ENCODE data around the gene HS6ST1.
"Not testable (repeated sequence)": the region's sequence is repeated elsewhere in the genome, so short reads cannot be mapped to it uniquely, and the experiment has no call there.

HS6ST1 gene

DNA sequence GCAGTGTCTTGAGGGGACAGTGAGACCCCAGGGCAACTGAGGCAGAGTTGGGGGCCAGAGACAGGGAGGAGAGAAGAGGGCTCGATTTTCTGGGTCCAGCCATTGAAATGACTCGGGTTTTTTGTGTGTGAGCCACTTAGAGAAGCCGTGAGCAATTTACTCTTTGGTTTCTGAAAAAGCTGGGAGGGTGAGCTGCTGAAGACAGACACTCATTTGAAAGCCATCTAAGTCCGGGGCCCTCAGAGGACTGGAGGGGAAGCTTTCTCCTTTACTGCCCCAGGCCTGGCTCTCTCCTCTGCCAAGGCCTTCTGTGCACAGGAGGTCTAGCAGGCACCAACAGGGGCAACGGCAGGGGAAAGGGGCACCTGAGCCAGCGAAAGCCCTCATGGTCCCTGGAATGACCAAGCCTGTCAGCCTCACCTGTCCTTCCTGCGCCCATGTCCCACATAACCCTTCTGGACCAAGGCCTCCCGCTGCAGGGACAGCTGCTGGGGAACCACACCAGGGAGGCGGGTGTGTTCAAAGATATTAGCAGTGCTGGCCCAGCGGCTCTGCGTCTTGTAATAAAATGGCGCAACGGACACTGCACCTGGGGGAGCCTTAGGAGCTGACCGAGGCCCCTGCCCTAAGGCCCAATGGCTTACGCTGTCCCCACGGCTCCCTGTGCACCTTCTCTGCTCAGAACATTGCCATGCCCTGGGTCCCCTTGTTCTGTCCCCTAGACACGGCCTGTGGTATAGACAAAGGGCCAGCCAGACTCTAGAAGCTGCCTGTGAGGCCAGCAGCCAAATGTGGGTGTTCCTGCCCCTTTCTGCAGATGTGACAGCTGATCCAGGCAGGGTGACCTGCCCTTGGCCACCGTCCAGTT, 45.8 kb downstream of the HS6ST1 start:
- DNase-seq (ENCODE audit: low spot score in 2 of 2) (no peak), ATAC-seq (replicated peaks; ENCODE audit: extremely low read depth, poor library complexity, severe bottlenecking) (no peak)
- Mint-ChIP-seq H3K27ac (ENCODE audit: low read depth) (peak overlapping the region; percentile 75), H3K9me3 (no peaks in the 10 kb centered on the region), H3K4me1 (peaks cover 13% of the 10 kb centered on the region), H3K4me3 (peak overlapping the region; percentile 66), H3K36me3 (ENCODE audit: insufficient read depth) (no peaks in the 10 kb centered on the region), H3K27me3 (no peaks in the 10 kb centered on the region)

DNA sequence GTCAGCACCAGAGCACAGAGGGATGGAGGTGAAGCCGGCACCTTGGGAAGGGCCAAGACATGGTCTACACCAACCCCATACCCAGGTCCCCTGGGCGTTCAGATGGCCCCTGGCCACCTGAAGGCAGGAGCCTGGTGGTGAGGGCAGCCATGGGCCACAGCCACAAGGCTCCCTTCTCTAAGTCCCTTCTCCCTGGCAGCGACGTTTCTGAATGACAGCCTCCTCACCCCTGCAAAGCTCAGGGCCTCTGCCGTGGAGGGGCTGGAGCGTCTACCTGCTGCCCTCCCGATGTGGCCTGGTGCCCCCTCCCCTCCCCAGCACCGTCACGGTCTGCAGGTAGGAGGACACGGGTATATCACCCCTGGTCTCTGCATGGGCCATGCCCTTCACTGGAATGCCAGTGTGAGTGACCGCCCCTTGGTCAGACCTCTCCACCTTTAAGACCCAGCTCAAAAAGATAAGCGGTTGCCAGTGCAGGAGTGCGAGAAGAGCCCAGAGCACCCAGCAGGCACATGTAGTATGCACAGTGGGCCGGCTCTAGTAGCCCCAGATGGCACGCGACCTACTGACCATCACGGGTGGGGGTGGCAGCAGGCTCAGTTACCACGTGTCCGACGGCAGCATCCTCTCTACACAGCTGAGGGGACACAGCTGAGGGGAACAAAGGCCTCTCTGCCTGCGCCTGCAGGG, 46.6 kb downstream of the HS6ST1 start:
- ATAC-seq (replicated peaks; ENCODE audit: extremely low read depth, poor library complexity, severe bottlenecking): no peak
- DNase-seq (ENCODE audit: low spot score in 2 of 2): no peak
- no peaks in the 10 kb centered on the region for H3K9me3 Mint-ChIP-seq
- H3K27me3 Mint-ChIP-seq: no peaks in the 10 kb centered on the region
- H3K36me3 Mint-ChIP-seq (ENCODE audit: insufficient read depth): no peaks in the 10 kb centered on the region
- H3K4me1 Mint-ChIP-seq: peaks cover 13% of the 10 kb centered on the region
- no peak overlapping the region for H3K27ac Mint-ChIP-seq (ENCODE audit: low read depth)
- no peak overlapping the region for H3K4me3 Mint-ChIP-seq

DNA sequence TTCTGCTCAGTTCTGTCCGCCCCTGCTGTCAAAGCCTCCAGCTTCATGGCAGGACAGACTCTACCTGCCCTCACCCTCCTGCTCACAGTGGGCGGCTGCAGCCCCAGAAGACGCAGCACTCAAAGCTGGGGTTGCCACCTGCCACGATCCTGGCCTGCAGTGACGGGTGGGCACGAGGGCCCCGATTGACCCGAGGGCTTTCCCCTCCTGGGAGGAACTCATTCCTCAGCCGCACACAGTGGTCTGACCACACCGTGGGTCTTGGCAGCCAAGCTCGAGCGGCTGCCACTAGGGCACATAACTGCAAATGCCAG, 47.1 kb downstream of the HS6ST1 start:
- H3K27ac Mint-ChIP-seq (ENCODE audit: low read depth): no peak overlapping the region
- ATAC-seq (replicated peaks; ENCODE audit: extremely low read depth, poor library complexity, severe bottlenecking) (no peak), DNase-seq (ENCODE audit: low spot score in 2 of 2) (no peak)
- no peaks in the 10 kb centered on the region for H3K36me3 Mint-ChIP-seq (ENCODE audit: insufficient read depth)
- no peaks in the 10 kb centered on the region for H3K27me3 Mint-ChIP-seq
- peak overlapping the region; percentile 29 for H3K4me3 Mint-ChIP-seq
- H3K4me1 Mint-ChIP-seq: peaks cover 13% of the 10 kb centered on the region
- H3K9me3 Mint-ChIP-seq: no peaks in the 10 kb centered on the region

DNA sequence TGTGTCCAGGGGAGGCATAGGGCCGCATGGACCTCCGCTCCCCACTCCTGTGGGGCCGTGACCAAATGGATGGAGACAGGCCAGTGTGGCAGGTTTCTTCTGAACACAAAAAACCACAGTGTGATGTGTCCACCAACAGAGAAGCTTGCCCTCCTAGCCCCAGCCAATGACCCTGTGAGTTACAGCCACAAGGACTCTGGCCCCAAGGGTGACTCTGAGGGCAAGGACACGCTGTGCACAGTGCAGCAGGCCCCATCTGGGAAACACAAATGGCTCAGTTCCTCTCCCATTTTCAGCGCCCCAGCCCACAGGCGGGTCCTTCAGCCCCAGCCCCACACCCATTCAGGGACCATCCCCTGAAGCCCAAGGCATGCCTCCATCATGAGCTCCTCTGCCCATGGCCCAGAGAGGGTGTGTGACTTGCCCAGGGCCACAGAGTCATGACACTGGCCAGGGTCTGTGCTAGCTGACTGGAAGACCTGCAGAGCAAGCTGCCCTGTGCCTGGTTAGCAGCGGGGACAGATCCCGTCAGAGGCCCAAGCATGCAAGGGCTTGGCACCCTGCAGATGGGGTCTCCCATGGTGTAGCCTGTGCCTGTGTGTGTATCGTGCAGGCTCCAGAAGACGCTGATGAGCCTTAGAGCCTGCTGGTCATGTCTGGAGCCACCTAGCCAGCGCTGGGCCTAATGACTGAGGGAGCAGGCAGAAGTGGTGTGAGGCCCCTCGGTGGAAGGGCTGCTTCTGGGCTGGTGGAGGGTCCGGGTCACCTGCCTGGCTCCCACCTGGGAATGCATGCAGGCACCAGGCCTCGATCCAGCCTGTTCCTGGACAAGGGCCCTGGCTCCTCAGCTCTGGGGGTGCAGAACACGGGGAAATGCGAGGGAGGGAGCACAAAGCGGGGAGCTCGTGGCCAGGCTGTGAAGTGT, 47.7 kb downstream of the HS6ST1 start:
- Mint-ChIP-seq H3K4me1 (peaks cover 13% of the 10 kb centered on the region), H3K27ac (ENCODE audit: low read depth) (peak overlapping the region; percentile 25), H3K27me3 (no peaks in the 10 kb centered on the region), H3K36me3 (ENCODE audit: insufficient read depth) (no peaks in the 10 kb centered on the region), H3K4me3 (peak overlapping the region; percentile 29), H3K9me3 (no peaks in the 10 kb centered on the region)
- DNase-seq (ENCODE audit: low spot score in 2 of 2): no peak
- ATAC-seq (replicated peaks; ENCODE audit: extremely low read depth, poor library complexity, severe bottlenecking): no peak

DNA sequence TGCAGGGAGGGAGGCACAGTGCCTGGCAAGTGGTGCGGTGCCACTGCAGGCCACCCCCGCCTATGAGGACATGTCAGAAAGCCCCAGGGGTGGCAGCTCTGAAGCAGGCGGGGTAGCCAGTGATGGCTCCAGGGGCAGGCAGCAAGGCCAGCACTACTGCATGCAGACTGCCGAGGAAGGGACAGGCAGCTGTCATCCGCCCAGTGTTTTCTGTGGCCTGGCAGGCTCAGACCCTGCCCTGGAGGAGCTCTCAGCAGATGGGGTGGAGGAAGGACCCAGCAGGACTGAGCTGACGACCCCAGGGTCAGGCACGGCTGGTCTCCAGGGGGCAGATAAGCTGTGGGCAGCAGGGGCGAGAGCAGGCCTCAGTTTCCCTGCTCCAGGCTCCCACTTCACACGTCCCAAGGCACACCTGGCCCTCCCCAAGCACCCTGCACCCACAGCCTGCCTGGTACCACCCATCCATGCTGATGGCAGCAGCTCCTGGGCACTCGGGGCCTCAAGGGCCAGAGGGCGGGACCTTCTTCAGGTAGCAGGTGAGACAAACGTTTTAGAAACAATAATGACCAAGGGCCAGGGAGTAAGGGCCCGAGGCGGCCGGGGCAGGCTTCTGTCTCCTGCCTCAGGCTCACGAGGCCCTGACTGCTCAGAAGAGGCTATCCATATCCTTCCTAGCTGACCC, 48.5 kb downstream of the HS6ST1 start:
- no peak for ATAC-seq (replicated peaks; ENCODE audit: extremely low read depth, poor library complexity, severe bottlenecking)
- Mint-ChIP-seq H3K4me1 (peaks cover 13% of the 10 kb centered on the region), H3K4me3 (no peak overlapping the region), H3K9me3 (no peaks in the 10 kb centered on the region), H3K27me3 (no peaks in the 10 kb centered on the region), H3K27ac (ENCODE audit: low read depth) (peak overlapping the region; percentile 25), H3K36me3 (ENCODE audit: insufficient read depth) (no peaks in the 10 kb centered on the region)
- DNase-seq (ENCODE audit: low spot score in 2 of 2): no peak

DNA sequence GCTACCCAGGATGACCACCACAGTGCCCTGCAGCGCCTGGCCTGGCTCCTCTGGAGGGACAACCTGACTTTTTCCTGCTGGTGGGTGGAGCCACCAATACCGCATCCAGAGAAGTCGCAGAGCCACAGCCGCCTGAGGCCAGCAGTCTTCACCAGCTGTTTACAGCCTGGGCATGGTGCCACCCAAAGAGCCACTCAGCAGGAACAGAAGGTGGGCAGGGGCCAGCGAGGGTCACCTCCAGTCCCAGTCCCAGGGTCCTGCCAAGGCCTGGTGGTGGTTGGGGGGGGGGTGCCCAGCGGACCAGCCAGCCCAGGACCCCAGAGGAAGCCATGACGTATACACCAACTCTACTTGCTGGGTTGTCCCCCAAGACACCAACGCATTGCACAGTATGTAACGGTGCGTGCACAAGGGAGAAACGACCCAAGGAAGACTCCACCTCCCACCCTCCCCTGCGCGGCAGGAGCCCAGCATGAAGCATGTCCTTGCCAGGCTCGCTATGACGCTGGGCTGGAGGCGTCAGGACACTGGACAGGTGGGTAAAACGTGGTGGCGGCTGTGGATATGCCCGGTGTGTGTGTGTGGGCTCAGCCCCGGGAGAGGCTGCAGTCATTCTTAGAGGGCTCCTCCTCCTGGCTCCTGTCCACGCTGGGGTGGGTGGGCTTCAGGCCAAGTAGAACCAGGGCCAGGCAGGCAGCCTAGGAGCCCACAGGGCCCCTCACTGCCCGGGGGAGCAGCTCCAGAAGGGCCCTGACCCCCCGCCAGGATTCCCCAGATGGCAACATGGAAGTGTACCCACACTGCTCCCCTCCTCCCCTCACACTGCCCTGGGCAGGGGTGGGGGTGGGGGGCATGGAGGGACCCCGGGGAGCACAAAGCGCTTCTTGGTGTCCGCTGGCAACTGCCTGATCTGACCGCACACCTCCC, 49.3 kb downstream of the HS6ST1 start:
- DNase-seq (ENCODE audit: low spot score in 2 of 2) (no peak), ATAC-seq (replicated peaks; ENCODE audit: extremely low read depth, poor library complexity, severe bottlenecking) (no peak)
- H3K4me3 Mint-ChIP-seq: no peak overlapping the region
- H3K27me3 Mint-ChIP-seq: no peaks in the 10 kb centered on the region
- peak overlapping the region; percentile 55 for H3K27ac Mint-ChIP-seq (ENCODE audit: low read depth)
- no peaks in the 10 kb centered on the region for H3K9me3 Mint-ChIP-seq
- peaks cover 11% of the 10 kb centered on the region for H3K4me1 Mint-ChIP-seq
- H3K36me3 Mint-ChIP-seq (ENCODE audit: insufficient read depth): no peaks in the 10 kb centered on the region

DNA sequence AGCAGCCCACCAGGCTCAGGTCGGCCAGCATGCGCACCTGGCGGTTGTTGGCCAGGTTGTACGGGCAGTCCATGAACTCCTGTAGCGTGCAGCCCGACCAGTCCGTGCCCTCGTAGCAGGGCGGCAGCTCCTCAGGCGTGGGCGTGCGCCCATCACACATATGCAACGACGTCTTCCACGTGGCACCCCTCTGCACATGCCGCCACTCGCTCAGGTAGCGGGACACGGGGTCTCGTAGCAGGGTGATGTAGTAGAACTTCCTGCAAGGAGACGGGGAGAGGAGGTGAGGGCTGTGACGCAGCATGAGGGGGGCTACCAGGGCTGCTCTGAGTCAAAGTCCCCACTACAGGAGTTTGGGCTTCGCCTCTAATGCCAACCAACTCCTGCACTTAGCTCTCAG, 50.1 kb downstream of the HS6ST1 start:
- H3K9me3 Mint-ChIP-seq; H3K4me1 Mint-ChIP-seq; DNase-seq (ENCODE audit: low spot score in 2 of 2); H3K4me3 Mint-ChIP-seq; ATAC-seq (replicated peaks; ENCODE audit: extremely low read depth, poor library complexity, severe bottlenecking); H3K27me3 Mint-ChIP-seq; H3K27ac Mint-ChIP-seq (ENCODE audit: low read depth); H3K36me3 Mint-ChIP-seq (ENCODE audit: insufficient read depth): not testable (repeated sequence)

DNA sequence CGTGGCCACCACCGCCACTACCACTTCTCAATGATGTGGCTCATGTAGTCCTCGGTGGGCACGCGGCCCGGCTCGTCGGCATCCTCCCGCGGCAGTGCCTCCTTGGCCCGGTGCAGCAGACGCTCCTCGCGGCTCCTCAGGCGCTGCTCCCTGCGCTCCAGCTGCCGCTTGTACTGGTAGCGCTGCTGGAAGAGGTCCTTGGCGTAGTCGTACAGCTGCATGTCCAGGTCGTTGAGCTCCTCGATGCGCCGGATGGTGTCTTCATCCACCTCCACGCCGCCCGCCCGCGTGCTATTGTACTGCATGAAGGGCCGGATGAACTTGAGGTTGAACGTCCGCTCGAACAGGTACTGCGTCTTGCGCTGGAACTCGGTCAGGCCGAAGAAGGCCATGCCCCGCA, 50.5 kb downstream of the HS6ST1 start:
- not testable (repeated sequence) for H3K27me3 Mint-ChIP-seq, H3K4me3 Mint-ChIP-seq

DNA sequence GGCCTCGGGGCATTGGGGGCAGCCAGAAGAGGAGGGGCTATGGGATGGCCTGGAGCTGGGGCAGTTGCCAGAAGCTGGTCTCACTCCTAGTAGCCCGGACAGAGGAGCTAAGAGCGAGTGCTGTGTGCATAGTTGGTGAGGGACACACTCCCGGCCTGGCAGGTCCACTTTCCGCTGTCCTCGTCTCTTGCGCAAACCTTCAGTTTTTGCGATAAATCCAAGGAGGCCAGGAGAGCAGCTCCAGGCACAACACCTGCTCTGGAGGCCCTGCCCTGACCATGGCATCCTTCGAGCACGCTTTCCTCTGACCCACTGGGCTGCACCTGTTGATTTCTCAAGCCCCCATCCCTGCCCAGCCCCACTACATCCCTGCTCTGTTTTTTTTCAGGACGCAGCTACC, 51.0 kb downstream of the HS6ST1 start:
- not testable (repeated sequence) for H3K36me3 Mint-ChIP-seq (ENCODE audit: insufficient read depth); H3K27ac Mint-ChIP-seq (ENCODE audit: low read depth); H3K27me3 Mint-ChIP-seq; H3K4me3 Mint-ChIP-seq; H3K9me3 Mint-ChIP-seq; DNase-seq (ENCODE audit: low spot score in 2 of 2); ATAC-seq (replicated peaks; ENCODE audit: extremely low read depth, poor library complexity, severe bottlenecking); H3K4me1 Mint-ChIP-seq

More for the DNA sequence above, 50.5 kb downstream of the HS6ST1 start:
- DNase-seq (ENCODE audit: low spot score in 2 of 2); H3K27ac Mint-ChIP-seq (ENCODE audit: low read depth); H3K4me1 Mint-ChIP-seq; ATAC-seq (replicated peaks; ENCODE audit: extremely low read depth, poor library complexity, severe bottlenecking); H3K9me3 Mint-ChIP-seq; H3K36me3 Mint-ChIP-seq (ENCODE audit: insufficient read depth): not testable (repeated sequence)

DNA sequence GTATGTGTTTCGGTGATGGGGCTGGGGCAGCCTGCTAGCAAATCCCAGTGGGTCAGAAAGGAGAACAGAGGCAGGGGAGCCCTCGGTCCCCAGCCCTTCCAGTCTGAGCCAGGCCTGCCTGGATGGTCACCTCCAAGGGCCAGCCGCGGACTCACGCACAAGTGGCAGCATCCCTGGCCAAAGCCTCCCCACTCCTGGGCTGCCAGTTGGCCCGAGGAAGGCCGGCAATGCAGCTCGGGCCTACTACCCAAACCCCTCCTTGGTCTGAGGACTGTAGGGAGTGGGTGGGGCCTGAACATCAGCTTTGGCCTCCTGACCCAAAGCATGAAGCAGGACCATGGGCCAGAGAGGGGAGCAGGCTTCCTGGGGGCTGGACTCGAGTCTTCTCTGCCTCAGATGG, 51.5 kb downstream of the HS6ST1 start:
- DNase-seq (ENCODE audit: low spot score in 2 of 2): not testable (repeated sequence)

DNA sequence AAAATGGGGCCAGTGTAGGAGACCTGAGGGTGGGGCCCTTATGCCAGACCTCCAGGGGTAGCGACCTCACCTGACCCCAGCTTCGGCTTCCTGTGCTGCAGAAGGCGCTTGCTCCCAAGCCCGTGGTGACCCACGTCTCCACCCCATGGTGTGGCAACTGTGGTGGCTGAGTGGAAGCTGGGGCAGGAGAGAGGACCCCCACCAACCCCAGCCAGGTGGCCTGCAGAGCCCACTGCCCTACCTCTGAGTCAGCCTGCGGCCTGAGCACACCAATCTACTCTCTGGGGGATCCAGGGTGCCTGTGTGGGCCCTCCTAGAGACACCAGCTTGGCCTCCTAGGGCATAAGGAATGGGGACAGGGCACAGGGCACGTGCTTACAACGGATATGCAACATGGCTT, 52.2 kb downstream of the HS6ST1 start:
- not testable (repeated sequence) for H3K4me3 Mint-ChIP-seq; DNase-seq (ENCODE audit: low spot score in 2 of 2); H3K27me3 Mint-ChIP-seq; ATAC-seq (replicated peaks; ENCODE audit: extremely low read depth, poor library complexity, severe bottlenecking); H3K9me3 Mint-ChIP-seq; H3K27ac Mint-ChIP-seq (ENCODE audit: low read depth); H3K4me1 Mint-ChIP-seq; H3K36me3 Mint-ChIP-seq (ENCODE audit: insufficient read depth)

More for the DNA sequence above, 51.5 kb downstream of the HS6ST1 start:
- H3K27me3 Mint-ChIP-seq; H3K27ac Mint-ChIP-seq (ENCODE audit: low read depth); H3K9me3 Mint-ChIP-seq; H3K4me1 Mint-ChIP-seq; H3K36me3 Mint-ChIP-seq (ENCODE audit: insufficient read depth); H3K4me3 Mint-ChIP-seq; ATAC-seq (replicated peaks; ENCODE audit: extremely low read depth, poor library complexity, severe bottlenecking): not testable (repeated sequence)

Data from central memory CD8-positive, alpha-beta T cell (primary cell).